Renal cortical epithelial cell (primary cell): ENCODE data around the gene ANKRD33. TPM values are rescaled to one million over a fixed set of nuclear protein-coding genes. Genes with fewer than 3 reads are reported as not detected.

Experiments
- DNase-seq: peaks from one replicate; pipeline ENCODE4 v3.0.0-alpha.2; 2011; ENCODE audit warnings: low read depth
- total RNA-seq: library from RNA; depleted of rRNA; stranded (reverse); fragments of >200 nt; gene quantifications from 2 replicates; pipeline ENCODE4 v1.2.3, GENCODE V29; 2014

Gene ANKRD33
- total RNA-seq, 1 donor from 2014 or later = not detected

DNA sequence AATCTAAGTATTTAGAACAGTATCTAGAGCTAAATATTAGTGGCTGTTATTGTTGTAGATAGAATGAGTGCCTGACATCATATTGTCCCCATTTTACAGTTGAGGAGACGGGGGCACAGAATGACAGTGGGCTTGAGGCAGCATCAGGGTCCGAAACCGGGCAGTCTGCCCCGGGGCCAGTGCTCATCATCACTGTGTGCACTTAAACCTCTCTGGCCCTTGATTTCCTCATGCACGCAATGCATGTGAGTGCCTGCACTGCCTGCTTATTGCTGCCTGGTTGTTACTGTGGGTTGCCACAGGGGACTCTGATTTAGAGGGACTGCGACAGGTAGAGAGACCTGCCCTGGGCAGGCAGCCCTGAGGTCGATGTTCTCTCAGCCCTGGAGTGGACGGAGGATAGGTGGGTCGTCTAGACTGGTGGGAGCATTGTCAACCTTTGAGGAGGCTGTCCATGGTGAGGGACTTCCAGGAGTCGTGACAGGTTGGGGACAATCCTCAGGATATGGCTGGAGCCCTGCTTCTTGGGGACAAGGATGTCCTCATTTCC, 29.2 kb downstream of the ANKRD33 start:
- DNase-seq = no peak

DNA sequence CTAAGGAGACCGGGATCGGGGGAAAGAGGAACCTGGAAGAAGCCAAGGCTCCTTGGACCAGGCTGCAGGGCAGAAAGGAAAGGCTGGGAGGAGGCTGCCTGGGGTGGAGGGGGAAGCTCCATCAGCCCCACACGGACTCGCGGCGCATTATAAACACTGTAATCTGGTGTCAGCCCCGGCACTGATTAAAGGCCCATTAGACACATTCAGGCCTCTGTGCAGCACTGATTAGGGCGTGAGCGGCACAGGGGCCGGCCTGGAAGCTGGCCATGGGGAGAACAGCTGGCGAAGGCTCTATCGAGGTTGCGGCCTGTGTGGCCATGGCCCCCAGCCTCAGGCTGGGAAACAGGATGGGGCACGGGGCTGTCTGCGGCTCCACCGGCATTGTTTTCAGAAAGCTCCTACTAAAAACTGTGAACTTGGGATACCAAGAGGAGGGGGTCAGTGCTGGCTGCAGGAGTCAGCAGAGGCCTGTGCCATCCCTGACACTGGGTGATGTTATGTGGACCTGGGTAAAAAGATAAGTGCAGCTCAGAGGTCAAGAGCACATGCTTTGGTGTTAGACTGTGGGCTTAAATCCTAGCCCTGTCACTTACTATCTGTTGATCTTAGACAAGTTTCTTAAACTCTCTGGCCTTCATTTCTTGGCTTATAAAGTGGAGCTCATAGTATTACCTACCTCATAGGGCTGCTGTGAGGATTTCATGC, 30.0 kb downstream of the ANKRD33 start:
- no peak for DNase-seq

DNA sequence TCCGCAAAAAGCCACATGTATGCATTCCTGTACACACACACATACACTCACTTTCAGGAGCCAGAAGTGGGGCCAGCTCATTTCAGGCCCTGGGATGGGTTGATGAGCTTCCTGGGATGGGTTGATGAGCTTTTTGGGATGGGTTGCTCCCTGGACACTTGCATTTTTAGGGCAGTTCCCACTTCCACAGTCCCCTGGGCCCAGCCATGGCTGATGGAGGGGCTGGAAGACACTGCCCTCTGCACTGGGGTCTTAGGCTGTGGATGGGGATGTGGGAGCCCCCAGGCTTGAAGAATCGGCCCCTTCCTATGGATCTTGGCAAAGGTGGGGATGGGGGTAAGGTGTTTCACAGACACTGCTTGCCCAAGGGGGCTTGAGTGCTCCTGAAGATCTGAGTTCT, 32.1 kb downstream of the ANKRD33 start:
- no peak for DNase-seq

DNA sequence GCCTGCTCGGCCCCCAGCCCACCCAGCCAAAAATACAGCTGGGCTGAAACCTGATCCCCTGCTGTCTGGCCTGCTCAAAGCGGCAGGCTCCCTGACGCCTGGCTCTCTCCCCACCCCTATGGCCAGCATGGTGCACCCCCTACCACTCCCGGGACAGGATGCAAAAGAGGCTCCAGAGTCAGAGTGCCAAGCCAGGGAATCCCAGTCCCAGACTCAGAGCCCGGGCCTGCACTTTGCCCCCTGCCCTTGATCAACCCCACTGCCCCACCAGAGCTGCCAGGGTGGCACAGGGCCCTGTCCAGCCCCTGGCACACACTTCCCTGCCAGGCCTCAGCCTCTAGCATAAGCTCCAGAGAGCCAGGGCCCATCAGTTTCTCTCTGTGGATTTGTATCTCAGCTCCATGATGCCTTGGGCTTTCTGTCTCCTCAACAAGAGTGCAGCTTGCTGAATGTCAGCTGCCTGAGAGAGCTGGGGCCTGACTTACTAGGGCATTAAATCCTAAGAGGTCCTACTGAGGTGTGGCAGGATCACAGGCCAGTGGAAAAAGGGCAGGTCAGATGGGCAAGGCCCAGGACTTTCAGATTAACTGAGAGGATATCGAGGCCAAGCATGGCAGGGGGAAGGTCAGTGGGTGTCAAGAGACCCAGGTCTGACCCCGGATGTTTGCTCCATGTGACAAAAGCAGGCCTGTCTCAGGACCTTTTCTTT, 33.3 kb downstream of the ANKRD33 start:
- no peak for DNase-seq

DNA sequence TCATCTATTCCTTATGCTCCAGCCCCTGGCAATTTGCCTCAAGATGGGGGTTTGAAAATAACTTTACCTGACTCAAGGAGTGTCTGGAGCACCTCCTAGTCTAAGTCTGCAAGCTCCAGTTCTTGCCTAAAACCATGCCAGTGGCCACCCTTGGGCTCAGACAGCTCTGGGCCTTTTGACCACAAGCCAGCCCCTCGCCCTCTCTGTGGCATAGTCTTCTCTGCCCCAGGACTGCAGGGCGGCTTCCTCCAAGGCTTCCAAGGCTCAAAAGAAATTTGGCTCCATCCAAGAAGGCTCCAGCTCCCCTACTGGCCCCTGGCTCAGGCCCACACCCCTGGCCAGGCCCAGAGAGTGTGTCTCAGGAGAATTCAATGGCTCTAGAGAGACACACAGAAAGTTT, 34.2 kb downstream of the ANKRD33 start:
- DNase-seq = no peak

DNA sequence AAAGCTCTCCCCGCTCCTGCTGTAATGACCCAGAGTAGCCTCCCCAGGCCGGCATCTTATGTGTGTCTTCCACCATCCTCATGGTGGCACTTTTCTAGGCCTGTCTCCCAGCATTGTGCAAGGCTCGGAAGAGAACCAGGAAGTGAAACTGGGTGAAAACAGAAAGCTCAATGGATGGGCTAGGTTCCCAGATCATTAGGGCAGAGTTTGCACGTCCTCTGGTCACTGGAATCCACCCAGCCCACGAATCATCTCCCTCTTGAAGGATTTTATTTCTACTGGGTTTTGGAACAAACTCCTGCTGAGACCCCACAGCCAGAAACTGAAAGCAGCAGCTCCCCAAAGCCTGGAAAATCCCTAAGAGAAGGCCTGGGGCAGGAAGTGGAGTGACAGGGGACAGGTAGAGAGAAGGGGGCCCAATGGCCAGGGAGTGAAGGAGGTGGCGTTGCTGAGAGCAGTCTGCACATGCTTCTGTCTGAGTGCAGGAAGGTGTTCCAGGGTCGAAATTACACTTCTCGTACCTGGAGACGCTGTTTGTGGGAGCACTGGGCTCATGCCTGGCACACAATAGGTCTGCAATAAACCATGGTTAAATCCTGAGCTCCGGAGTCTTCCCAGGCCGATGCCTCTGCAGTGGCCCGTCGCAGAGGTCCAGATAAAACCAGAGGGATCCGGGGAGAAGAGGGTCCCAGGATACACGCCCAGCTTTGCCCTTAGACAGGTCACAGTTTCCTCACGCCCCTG, 35.0 kb downstream of the ANKRD33 start:
- peak; percentile 70 for DNase-seq

DNA sequence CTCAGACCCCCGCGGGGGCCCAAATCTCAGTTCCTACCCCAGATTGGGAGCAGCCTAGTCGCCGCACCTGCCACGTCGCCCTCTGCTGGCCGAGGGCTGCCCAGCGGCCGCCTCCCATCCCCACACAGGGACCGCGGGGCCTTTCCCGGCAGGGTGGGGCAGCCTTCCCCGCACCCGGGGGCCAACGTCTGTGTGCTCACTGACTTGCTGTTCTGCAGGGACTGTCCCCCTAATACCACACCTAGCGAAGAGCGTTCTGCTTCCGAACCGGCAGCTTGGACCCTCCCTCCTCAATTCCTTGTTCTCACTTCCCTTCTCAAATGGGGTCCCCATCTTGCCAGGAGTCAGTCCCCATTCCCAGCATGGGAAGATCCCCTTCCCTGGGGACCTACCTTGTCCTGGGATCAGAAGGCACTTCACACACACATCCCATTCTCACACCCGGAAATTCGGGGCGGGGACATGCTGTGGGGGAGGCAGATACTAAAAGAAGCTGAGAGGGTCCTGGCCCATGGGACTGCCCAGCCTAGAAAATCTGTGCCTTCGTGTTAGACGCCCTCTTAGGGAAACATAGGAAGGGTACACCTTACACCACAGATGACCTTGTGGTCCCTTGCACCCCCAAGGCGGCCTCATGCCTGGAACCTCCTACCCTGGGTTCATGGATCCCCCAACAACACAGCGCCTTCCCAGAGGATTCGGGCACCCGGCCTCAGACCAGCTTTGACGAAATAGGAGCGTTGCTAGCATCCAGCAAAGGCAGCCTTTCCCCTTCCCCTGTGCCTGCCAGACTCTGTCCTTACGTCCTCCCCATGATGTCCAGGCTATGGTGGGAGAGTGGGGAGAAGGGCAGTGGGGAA, 35.8 kb downstream of the ANKRD33 start:
- DNase-seq = no peak

DNA sequence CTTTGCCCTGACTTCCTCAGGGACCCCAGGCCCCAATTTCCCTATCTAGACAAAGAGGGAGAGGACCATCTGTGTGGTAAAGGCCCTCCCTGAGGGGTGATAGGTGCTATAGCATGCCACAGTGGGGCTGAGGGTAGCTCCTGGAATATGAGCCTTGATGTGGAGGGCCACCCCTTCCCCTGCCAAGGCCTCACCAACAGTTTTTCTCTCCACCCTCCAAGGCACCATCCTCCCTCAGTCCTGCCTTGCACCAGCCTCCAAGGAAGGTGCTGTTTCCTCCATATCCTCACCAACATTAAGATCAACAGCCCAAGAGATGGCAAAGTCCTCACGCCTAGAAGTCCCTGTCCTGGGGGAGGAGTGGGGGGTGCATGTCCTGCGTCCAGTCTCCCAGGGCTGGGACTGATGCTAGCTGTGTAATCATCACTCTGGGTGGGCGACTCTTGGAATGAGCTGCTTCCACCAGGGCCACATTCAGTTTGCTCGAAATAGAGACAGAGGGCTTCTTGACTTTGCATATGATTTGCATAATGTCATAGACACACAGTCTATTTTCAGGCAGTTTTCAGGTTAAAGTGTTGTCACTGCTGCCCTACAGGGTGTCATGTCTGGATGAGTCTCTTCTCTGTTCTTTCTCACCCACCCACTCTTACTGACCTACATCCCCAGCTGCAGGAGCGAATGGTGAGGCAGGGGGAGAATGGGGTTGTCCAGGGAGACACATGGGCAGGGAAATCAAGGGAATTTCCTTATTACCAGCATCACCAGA, 36.8 kb downstream of the ANKRD33 start:
- DNase-seq = no peak

DNA sequence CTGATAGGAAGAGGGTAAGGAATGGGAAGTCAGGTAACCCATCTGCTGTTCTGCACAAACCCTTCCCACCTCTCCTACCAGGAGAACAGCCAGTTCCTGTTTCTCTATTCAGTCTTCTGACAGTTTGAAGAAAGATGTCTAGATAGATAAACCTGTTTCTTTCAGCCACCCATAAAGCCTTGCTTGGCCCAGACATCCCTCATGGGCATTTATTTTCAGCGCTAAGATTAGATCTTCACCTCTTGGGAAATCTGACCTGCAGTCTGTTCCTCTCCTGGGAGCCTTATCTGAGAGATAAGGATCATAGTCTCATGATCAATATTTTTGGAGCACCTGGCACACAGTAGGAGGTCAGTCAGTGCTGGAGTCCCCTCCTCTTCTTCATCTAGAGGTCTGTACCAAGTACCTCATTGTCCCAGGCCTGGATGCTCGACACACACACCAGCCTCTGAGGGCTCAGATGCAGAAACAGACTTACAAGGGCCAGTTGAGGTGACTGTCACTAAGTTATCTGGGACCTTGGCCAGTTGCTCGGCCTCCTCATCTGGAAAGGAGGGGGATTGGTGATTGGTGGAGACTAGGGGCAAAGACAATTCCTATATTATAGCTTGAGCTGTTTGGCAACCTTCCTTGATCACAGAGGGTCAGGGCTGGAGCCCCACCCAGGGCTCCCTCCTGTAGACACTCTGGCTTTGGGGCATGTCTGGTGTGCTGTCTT, 37.6 kb downstream of the ANKRD33 start:
- DNase-seq = no peak

DNA sequence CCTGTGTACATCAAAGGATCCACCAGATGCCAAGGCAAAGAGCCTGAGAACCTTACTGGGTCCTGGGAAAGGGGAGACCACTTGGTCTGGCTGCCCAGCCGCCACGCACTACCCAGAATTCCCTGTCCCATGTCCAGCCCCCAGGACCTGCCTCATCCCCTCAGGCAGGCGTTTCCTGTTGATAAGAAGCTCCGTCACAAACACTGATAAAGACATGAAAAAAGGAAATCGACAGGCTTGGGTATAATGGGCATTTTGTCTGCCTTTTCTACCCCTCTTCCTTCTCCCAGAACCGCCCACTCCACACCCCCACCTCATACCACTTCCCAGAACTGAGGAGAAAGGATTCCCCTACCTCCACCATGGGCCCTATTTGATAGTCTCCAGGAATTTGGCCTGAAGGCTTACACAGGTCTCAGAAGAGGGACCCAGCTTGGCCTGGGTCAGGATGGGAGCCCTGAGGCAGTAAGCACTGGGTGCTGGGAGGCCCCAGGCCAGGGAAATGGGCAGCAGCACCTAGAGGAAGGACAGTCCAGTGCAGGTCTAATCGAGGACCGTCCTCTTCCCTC, 38.2 kb downstream of the ANKRD33 start:
- no peak for DNase-seq

DNA sequence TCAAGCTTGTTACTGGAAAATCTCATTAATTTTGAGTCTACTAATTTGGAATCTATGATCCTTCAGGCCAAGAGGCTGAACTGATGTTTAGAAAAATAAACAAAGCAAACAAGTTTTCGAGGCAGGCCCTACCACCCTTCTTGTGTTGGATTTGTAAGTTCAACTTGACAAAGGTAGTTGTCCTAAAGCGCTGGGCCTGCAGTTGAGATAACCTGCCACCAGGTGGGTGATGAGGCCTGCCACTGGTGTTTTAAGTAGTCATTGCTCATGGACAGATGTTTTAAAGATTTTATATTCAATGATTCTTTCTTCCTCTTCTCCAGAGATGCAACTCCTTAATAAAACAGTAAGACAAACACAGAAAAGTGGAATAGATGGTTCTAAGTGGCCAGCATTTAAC, 38.8 kb downstream of the ANKRD33 start:
- DNase-seq = peak; percentile 65

DNA sequence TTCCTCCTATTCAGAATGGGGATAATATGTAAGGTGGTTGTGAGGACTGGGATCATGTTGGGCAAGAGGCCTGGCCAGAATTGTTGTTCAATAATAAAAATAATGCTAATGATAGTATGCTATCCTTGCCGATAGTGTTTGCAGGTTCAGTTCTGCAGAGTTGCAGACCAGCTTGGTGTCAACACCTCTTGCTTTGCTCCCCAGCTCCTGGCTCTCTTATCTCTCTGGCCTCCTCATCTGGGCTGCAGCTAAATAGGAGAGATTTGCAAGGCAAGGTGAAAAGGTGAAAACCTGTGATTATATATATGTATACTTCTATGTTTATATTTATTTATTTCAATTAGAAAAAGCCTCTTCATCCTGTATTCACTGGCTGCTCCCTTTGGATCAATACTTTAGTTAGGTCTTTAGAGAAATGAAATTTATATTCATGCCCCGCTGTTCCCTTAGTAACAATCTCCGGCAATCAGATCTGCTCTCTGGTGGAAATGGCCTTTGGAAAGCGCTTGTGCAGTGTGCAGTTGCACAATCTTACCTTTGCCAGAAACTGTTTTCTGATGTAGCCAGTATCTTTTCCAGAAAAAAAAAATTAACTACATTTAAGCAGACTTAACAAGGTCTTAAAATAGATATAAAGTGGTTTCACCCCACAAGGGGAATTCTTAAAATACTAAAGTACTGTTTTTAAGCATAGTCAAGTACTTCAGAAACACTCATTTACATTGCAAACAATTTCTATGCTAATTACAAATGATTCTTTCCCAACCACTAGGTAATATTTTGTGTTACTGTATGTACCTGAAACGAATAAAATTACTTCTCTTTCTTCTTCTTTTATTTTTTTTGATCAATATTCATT, 44.5 kb downstream of the ANKRD33 start:
- peak; percentile 9 for DNase-seq

DNA sequence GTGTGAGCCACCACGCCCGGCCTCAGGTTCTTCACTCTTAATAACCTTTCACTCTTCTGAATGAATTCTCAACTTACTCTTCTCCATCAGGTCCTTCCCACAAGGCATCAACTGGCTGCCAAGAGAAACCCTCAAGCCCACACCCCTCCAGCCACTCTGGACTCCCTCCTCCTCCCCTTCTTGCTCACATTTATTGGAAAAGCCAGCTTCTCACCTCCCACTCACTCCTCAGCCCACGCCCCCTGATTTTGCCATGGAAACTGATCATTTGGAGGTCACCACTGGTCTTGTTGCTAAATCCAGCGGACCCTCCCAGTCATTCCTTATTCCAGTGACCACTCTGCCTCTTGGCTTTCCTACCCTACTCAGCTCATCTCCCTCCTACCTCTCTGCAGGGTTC, 46.2 kb downstream of the ANKRD33 start:
- no peak for DNase-seq

DNA sequence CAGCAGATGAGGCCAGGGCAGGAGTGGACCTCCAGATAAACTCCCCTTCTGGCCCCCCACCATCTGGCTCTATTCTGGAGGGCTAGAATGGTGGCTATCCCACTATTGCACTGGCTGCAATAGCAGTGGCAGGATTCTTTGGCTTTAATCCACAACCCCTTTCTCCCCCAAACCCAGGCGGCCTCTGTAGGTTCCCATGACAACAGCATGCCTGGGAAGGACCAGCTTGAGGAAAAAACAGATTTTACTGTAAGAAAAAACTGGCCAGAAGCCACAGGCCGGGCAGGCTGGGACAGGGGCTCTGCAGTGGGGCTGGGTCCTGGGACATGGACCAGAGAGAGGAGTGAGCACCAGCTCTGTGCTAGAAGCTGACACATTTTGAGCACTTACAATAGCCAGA, 50.0 kb downstream of the ANKRD33 start:
- no peak for DNase-seq

DNA sequence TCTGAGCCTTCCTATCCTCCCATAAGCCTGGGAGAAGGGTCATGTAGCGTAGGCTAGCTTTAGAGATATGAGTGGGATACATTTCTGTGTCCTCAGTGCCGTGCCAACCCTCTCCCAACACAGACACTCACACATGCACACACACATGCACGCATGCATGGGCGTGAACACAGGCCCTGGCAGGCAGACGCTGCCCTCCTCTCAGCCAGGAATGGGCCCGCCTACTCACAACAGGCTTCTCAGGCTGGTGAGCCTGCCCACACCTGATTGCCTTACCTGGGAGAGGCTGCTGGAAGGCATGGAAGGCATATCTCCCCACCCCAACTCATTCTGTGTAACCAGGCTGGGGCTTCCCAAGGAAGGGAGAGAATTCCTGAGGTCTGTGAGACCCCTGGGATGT, 50.8 kb downstream of the ANKRD33 start:
- no peak for DNase-seq

DNA sequence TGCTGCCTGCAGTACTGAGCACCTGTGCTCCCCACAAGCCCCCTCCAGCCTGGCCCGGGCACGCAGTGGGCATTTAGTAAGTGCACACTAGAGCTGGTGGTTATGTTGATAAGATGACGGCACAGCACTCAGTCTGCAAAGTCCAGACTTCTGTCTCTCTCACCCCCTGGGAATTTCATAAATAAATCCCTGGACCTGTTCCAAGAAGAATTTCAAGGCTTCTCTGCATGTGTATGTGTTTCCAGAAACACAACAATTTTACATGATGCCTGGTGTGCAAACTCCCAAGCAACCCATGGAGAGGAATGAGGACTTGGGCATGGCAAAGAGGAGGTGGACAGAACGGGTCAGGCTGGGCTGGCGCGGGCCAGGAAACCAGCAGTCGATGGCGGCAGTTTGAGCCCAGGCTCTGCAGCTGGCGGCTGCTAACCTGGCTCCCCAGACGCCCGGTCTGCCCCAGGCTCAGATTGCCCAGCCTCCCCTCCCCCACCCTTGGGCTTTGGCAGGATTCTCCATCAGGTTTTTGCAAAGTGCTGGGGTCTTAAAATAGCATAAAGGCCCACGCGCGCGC, 53.2 kb downstream of the ANKRD33 start:
- no peak for DNase-seq
